ENCODE results near the gene P2RY6.

P2RY6 gene

DNA sequence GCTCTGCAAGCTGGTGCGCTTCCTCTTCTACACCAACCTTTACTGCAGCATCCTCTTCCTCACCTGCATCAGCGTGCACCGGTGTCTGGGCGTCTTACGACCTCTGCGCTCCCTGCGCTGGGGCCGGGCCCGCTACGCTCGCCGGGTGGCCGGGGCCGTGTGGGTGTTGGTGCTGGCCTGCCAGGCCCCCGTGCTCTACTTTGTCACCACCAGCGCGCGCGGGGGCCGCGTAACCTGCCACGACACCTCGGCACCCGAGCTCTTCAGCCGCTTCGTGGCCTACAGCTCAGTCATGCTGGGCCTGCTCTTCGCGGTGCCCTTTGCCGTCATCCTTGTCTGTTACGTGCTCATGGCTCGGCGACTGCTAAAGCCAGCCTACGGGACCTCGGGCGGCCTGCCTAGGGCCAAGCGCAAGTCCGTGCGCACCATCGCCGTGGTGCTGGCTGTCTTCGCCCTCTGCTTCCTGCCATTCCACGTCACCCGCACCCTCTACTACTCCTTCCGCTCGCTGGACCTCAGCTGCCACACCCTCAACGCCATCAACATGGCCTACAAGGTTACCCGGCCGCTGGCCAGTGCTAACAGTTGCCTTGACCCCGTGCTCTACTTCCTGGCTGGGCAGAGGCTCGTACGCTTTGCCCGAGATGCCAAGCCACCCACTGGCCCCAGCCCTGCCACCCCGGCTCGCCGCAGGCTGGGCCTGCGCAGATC is 37.5 kb upstream of the P2RY6 start:
- no peak overlapping the region for H3K27ac ChIP-seq
- TF ChIP-seq, protein P1, sequence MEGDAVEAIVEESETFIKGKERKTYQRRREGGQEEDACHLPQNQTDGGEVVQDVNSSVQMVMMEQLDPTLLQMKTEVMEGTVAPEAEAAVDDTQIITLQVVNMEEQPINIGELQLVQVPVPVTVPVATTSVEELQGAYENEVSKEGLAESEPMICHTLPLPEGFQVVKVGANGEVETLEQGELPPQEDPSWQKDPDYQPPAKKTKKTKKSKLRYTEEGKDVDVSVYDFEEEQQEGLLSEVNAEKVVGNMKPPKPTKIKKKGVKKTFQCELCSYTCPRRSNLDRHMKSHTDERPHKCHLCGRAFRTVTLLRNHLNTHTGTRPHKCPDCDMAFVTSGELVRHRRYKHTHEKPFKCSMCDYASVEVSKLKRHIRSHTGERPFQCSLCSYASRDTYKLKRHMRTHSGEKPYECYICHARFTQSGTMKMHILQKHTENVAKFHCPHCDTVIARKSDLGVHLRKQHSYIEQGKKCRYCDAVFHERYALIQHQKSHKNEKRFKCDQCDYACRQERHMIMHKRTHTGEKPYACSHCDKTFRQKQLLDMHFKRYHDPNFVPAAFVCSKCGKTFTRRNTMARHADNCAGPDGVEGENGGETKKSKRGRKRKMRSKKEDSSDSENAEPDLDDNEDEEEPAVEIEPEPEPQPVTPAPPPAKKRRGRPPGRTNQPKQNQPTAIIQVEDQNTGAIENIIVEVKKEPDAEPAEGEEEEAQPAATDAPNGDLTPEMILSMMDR (conservative IDR thresholded peaks at IDR 0.05): no peak

DNA sequence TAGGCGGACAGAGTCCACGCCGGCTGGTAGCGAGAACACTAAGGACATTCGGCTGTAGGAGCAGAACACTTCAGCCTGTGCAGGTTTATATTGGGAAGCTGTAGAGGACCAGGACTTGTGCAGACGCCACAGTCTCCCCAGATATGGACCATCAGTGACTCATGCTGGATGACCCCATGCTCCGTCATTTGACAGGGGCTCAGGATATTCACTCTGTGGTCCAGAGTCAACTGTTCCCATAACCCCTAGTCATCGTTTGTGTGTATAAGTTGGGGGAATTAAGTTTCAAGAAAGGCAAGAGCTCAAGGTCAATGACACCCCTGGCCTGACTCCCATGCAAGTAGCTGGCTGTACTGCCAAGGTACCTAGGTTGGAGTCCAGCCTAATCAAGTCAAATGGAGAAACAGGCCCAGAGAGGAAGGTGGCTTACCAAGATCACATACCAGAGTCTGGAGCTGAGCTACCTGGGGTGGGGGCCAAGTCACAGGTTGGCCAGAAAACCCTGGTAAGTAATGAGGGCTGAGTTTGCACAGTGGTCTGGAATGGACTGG is 36.8 kb upstream of the P2RY6 start:
- TF ChIP-seq, protein P1 (conservative IDR thresholded peaks at IDR 0.05): no peak
- H3K27ac ChIP-seq: no peak overlapping the region

DNA sequence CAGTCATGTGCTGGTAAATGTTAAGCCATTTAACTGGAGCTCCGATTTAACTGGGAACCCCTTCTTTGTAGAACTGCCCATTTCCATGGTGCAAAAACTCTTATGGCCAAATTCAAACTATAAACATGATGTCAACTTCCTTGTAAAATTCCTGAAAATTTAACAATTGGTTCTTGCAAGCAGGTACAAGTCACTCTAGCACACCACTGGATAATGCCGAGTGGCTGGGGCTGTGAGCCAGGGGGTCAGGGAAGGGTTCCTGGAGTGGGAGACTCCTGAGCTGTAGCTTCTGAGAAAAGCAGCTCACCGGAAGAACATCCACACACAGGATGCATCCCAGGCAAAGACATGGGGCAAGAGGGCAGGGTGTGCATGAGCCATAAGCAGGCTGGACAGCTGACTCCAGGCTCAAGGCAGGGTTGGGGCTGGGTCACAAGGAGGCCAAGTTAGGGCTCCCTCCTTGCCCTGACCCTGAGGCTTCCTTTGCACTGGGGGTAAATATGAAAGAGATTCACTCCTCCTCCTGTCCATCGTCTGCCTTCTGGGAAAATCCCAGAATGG is 35.9 kb upstream of the P2RY6 start:
- H3K27ac ChIP-seq: no peak overlapping the region
- TF ChIP-seq, protein P1 (conservative IDR thresholded peaks at IDR 0.05): no peak

DNA sequence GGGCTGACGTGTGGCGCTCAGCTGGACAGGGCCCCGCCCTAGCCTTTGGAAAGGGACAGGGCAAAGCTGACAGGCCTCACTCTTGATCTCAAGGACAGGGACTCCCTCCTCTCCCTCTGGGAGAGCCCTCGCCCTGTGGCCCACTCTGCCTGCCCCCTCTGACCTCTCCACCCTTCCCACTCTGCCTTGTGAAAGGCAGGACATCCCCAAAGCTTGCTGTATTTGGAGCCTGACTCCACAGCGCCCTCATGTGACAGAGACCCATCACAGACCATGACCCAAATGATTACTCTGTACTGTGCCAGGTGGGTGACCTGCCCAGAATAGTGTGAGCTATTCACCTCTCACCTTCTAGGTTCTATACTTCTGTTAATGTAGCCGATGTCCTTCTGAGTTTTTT is 35.3 kb upstream of the P2RY6 start:
- TF ChIP-seq, protein P1 (conservative IDR thresholded peaks at IDR 0.05): peak; percentile 74
- no peak overlapping the region for H3K27ac ChIP-seq

DNA sequence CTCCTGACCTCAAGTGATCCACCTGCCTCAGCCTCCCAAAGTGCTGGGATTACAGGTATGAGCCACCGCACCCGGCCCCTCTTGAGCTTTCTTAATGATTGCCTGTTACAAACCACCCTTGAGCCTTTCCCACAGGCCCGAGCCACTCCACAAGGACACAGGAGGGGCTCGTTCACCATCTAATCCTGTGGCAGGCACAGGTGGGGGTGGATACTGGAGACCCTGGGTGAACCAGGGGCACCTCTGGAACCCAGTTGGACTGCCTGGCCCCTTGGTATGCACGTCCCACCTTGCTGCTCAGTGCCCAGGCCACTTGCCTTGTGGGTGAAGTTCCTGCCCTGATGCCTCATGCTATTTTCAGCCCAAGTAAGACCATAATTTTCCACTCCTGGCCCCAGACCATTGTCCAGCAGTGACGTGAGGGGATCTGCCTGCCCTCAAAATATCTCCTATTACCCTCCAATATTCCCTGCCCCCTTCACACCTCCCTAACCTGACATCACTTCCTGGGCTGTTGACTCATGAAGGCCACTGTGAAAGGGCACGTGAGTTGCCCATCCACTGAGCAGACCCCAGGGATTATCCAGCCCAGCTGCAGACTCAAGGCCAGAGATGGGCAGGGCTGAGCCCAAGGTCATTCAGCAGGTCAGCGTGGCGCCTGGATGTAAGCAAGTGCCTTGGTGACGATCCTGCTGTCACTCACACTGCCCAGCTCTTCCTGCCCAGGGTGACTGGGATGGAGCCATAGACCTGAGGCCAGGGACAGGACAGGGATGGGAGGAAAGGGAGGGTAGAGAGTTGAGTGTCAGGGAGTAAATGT is 34.5 kb upstream of the P2RY6 start:
- no peak overlapping the region for H3K27ac ChIP-seq
- TF ChIP-seq, protein P1 (conservative IDR thresholded peaks at IDR 0.05): no peak

DNA sequence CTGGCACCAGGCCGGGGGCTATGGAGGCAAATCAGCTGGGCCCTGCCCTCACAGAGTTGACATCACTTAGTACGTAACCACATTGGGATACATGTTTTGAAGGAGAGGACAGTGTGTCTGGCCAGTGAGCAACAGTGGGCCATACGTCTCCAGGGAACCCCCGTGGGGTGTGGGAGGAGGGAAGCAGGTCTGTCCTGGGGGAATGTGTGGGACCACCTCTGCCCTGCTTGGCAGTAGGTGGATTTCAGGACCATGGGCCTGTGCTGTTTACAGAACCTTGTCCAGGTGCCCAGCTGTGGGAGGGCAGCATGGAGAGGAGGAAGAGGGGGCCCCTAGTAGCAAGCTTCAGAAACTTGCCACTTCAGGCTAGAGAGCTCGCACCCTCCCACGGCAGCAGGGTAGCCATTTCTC is 33.0 kb upstream of the P2RY6 start:
- H3K27ac ChIP-seq: no peak overlapping the region
- TF ChIP-seq, protein P1 (conservative IDR thresholded peaks at IDR 0.05): no peak

DNA sequence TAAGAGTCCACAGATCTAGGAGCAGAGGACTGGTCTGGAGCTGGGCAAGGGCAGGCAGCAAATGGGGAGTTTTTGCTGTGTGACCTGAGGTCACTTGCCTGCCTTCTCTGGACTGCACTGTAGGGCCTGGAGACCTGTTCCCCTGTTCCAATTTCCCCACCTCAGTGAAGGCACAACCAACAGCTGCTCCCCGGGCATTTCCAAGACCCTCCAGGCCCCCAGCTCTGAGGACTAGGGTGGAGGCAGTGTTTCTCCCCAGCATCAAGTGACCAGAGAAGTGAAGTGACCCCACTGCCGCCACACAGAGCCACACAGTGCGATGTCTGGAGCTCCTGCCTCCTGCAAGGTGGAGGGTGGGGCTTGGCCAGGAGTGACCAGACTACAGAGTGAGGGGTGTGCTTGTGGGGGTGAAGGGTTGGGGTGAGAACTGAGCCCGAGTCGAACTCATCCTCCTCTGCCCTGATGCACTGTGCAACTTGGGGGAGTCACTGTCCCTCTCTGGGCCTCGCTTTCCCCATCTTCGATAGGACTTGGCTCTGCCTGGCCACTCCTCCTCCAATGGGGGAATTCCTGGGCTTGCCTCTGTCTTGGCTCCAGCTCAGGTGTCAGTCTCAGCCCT is 32.5 kb upstream of the P2RY6 start:
- TF ChIP-seq, protein P1 (conservative IDR thresholded peaks at IDR 0.05): no peak
- H3K27ac ChIP-seq: no peak overlapping the region
